ENCODE results near the gene KLF13.

DNA sequence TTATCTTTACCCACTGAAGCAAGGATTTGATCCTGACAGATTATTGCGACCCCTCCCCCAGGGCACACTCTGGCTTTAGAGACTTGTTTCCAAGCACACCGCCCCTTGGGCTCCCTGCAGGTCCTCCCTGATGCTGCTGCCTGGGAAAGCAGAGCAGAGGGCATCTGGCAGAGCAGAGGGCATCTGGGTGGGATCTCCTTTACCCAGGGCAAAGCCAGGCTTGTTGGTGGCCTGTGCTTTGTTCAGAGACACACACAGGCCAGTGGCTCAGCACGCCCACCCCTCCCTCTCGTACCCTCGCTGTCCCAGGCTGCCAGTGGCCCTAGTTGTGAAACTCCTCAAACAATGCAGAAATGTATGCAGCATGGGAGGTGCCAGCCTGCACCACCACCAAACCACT, 4.8 kb downstream of the KLF13 start:
- no peak for TF ChIP-seq POLR2A (IDR thresholded peaks at IDR 0.05)
- TF ChIP-seq, protein P1, sequence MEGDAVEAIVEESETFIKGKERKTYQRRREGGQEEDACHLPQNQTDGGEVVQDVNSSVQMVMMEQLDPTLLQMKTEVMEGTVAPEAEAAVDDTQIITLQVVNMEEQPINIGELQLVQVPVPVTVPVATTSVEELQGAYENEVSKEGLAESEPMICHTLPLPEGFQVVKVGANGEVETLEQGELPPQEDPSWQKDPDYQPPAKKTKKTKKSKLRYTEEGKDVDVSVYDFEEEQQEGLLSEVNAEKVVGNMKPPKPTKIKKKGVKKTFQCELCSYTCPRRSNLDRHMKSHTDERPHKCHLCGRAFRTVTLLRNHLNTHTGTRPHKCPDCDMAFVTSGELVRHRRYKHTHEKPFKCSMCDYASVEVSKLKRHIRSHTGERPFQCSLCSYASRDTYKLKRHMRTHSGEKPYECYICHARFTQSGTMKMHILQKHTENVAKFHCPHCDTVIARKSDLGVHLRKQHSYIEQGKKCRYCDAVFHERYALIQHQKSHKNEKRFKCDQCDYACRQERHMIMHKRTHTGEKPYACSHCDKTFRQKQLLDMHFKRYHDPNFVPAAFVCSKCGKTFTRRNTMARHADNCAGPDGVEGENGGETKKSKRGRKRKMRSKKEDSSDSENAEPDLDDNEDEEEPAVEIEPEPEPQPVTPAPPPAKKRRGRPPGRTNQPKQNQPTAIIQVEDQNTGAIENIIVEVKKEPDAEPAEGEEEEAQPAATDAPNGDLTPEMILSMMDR (IDR thresholded peaks at IDR 0.05), result no peak

All from sigmoid colon (tissue), 3 donors.